22Rv1 (cell line): ENCODE data around the gene MYLIP.
A peak's percentile ranks its signal among the peaks of the same experiment; 100 is the strongest.

ENCODE experiments used
- H3K27ac ChIP-seq: fragments of 450-650 bp; 2 replicates; pipeline ENCODE4 v1.5.1; 2017
- CTCF ChIP-seq: fragments of 450-650 bp; IDR thresholded peaks from 2 replicates; pipeline ENCODE4 v1.5.1; 2017; ENCODE audit warnings: mild to moderate bottlenecking
- ZFX ChIP-seq: fragments of 450-650 bp; IDR thresholded peaks from 2 replicates; pipeline ENCODE4 v1.6.1; 2017; ENCODE audit warnings: antibody characterized with exemption, borderline replicate concordance

The MYLIP gene

GRCh38 chr6:16162003-16162402 is 33.1 kb downstream of the MYLIP start:
- TF ChIP-seq CTCF, result no peak
- TF ChIP-seq ZFX, result no peak
- no peak overlapping the region for H3K27ac ChIP-seq

DNA sequence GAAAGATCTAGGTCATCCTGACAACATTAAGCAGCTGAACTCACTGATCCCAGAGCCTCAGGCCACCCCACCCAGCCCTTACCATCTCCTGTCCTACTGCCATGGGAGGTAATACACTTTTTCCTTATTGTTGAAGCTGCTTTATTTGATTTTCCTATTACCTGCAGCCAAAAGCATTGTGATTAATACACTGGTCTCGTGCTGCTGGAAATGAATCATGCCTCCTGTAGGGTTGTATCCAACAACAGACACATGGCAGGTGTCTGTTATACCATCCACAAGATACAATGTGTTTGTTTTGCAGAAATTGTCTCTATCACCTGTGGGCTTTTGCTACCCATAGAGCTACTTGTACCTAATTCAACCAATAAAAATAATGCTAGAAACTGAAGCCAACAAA is 34.2 kb downstream of the MYLIP start:
- no peak for TF ChIP-seq CTCF
- no peak for TF ChIP-seq ZFX
- no peak overlapping the region for H3K27ac ChIP-seq

- no peak overlapping the region for H3K27ac ChIP-seq
- TF ChIP-seq ZFX (no peak), CTCF (no peak)
Observed at GRCh38 chr6:16163535-16164300, 34.8 kb downstream of the MYLIP start.

DNA sequence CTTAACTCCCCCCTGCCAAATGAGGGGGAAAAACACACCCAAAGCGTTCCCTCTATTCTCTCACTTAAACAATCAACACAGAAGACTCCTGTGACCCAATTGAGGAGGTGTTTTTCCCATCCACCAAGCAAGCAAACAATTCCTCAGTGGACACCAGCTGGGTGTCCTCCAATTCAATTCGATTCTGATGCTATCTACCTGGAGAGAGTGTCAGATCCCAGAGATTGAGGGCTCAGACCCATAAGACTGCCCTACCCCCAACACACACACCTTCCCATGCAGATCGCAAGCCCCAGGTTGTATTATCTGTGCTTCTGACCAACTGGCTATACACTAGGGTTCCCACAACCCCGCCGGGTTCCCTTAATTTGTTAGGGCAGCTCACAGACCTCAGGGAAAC is 36.8 kb downstream of the MYLIP start:
- TF ChIP-seq ZFX (no peak), CTCF (no peak)
- no peak overlapping the region for H3K27ac ChIP-seq

GRCh38 chr6:16166871-16167608 is 38.2 kb downstream of the MYLIP start:
- no peak for TF ChIP-seq ZFX
- no peak for TF ChIP-seq CTCF
- no peak overlapping the region for H3K27ac ChIP-seq

DNA sequence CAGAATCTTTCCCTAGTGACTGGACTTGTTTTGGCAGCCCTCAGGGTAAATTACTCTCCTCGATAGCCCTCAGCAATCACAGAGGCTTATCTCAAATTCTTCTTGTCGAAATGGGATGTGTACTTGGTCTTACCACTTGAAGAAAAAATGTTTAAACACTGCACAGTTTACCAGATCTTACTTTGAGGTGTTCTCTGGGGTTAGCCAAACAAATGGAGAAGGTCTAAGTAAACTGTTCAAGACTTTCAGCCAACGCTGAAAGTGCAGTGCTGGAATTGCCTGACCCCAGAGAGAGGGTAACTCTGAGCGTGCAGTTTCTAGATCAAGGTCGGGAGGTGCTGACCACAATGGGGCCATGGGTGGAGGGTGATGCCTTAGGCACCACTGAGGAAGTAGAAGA is 39.2 kb downstream of the MYLIP start:
- TF ChIP-seq ZFX (no peak), CTCF (no peak)
- no peak overlapping the region for H3K27ac ChIP-seq

- no peak overlapping the region for H3K27ac ChIP-seq
- TF ChIP-seq ZFX (no peak), CTCF (peak; percentile 48)
Observed at GRCh38 chr6:16168858-16169257, 40.0 kb downstream of the MYLIP start.
